NCI-H1436 (cell line): ENCODE results near the gene CERS6.
A peak's percentile ranks its signal among the peaks of the same experiment; 100 is the strongest.

Experiments used
- DNase-seq: peaks from one replicate; lab custom pipeline; 2025; lab: John Stamatoyannopoulos, UW

CERS6 gene

DNA sequence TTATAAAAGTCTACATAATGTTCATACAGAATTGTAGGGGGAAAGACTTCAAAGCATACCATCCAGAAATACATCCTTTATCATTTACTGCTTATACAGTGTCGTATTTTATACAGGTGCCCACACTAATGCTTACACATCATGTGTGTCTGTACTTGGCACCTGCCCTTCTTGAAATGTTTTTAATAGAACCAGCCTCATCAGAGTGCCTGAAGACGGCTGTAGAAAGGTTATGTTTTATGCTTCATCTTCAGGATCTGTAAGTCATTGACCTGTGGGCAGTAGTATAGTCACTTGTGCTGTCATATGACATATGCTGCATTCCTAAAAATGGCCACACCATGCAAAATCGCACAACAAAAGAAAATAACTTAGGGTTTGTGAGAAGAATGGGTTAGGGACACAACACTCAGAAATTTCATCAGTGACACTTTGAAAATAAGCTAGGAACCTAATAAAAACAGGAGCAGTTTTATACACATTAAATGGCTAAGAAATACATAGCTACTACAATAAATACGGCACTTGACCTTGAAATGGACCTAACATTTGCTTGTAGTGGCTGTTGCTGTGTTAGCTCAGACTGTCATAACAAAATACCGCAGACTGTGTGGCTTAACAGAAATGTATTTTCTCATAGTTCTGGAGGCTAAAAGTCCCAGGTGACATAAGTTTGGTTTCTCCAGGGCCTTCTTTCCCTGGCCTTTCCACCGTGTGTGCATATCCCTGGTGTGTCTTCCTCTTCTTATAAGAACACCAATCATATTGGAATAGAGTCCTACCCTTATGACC is 112.6 kb downstream of the CERS6 start:
- no peak for DNase-seq

DNA sequence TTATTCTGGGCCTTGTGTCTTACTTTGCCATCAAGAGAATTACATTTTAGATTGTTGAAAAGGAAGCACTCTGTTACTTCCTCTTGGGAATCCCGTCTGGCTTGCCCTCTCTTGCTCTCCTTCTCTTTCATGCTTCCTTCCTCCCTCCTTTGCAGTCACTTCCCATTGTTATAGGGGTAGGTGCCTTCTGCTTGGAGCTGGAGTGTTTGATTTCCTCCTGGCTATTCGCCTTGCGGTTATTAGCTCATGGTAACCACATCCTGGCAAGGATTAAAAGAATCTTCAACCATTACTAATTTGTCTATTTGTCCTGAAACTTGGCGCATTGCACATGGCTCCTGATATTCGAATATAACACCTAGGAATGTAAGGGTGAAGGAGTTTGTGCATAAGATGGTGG is 115.0 kb downstream of the CERS6 start:
- DNase-seq, result no peak

DNA sequence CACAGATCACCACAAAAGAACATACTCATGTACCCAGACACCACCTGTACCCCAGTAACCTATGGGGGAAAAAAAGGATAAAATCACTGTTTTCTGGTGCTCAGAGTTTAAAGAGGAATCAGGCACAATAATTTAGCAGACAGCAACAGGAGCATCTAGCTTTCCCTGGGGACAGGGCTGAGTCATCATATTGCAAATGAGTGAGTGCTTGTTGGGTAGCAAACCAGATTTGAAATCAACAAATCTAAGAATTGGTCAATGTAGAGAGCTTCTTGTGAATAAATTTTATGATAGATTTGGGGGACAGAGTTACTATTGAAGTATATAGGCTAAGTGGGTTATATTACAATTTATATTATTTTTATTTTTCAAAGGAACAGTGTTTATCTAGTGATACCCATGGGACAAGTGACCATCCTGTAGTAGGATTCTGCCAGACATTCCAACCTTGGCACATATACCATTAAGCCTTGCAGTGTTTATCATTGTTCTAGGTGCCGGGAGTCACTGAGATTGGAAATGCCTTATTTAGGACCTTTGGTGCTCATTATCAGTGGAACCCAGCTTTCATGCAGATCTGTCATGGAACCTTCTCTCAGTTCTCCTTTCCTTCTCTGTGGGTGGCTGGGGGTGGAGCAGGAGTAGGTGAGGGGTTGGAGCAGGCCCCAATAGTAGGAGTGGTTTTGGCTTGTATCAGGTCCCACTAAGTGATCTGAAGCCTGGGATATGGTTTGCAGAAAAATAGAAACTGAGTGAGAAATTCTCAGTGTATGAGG is 117.2 kb downstream of the CERS6 start:
- peak; percentile 17 for DNase-seq

DNA sequence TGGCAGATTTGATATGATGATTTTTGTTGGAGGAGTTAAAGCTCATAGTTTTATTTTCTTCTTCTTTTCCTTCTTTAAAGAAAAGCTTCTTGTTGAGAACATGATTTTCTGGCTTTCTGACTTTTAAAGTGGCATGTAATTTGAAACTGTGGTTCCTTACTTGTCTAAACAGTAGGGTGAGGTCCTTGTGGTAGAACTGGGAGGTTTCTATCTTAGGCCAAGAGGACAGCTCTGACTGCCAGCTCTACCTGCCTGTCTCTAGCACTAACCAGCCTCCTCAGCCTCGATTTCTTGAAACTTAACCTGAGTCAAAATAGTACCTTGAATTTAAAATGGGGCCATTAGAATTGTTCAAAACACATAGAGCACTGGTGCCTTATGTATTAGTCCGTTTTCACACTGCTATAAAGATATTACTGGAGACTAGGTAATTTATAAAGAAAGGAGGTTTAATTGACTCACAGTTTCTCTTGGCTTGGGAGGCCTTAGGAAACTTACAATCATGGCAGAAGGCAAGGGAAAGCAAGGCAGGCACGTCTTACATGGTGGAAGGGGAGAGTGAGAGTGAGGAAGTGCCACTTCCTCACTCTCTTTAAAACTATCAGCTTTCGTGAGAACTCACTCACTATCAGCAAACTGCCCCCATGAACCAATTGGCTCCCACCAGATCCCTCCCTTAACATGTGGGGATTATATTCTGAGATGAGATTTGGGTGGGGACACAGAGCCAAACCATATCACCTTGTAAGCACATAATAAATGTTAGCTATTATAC is 119.0 kb downstream of the CERS6 start:
- DNase-seq, result no peak

DNA sequence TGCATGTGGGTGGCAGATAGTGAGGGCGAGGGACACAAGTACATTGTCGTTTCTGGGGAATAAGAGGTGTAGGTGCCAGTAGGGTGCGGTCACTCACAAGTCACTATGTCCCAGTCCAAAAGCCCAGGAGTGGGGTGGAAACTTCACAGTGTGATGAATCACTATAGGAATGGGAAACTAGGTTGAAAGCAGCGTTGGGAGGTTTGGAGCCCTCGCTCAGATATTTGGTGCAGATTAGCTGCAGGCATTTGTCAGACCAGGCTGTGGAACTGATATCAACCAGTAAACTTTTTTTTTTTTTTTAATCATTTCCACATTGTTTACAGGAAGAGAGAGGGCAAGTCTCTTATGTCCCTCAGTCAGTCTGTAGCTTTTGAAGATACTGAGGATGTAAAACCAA is 121.8 kb downstream of the CERS6 start:
- no peak for DNase-seq

DNA sequence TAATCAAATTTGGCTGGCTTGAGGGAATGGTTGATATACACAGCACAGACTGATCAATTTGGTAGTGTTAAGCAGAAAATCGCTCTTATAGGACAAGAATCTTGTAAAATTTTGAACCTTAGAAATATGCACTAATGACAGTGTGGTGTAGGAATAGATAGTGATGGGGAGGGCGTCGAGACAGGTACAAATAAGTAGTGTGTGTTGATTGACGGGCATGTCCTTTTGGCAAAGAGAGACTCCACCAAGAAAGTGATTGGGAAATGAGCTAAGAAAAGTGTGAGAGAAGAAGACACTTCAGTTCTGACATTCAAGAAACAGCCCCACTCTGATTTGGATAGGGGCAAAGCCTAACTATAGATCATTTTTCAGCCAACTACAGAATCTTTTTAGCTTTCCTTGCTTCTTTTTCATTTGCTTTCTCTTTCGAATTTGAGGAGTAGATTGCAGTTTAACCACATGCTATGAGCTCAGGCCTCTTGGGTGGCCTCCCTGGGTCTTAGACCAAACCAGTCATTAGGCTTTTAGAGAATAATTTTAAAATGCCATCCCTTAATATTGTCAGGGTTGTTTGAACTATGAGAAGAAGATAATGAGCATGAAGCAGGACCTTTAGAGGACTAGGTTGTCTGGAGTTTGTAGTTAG is 127.1 kb downstream of the CERS6 start:
- no peak for DNase-seq

DNA sequence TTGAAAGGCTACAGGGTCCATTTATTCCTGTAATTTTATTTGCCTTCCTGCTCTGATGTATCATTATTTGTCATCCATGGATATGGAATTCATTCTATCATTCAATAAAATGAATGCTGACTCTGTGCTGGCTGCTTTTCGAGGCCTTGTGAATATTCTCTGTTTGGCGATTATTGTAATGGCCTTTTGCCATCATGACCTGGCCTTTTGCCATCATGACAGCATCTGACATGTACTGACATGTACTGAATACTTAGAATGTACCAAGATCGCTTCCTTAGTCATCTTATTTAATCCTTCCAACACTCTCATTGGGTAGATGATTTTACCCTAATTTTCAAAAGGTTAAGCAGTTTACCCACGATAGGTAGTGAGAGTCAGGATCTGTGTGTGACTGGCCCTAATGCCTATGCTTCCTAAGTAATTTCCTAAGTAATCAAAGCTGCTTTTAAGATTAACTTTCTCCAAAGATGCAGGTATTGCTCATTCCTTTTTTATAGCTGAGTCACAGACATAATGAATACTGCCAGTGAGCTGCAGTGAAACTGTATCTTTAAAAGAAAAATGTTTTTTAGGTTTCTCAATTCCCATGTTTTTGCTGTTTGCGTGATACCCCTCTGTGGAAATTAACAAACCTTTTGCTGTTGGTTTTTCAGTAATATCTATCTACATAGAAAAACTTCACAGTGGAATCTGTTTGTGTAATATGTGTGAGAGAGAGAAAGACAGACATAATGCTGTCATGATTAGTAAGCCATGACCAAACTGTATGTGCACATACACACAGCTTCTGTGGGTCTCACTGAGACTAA is 127.8 kb downstream of the CERS6 start:
- no peak for DNase-seq

DNA sequence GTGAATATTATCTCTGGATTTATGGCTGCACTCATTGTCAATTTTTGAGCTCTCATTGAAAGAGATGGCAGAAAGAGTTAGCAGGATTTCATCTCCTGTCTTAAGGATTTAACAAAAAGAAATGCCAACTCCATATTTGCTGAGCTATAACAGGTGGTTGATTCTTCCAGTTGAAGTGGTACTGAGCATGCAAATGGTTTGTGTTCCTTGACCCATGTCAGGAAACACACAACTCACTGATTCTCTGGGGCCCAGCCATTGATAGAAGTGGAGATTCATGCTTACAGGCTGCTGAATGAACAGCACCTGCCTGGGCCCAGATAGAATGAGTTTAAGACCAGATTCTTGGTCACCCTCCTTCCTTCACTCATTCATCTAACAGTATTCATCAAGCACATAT is 128.8 kb downstream of the CERS6 start:
- no peak for DNase-seq

DNA sequence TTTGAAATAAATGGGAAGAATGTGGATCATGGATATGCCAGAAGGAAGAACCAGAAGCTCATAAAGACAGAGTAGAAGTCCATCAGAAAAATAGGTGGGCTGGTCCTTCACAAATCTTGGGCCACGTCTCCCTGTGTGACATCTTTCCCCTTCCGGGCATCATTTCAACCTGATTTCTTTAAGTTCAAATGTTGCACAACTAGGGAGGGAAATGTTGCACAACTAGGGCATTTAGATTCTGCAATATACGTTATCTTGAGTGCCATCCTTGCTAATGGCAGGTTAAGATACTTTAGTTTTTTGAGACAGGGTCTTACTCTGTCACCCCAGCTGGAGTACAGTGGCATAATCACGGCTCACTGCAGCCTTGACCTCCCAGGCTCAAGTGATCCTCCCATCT is 129.6 kb downstream of the CERS6 start:
- no peak for DNase-seq

DNA sequence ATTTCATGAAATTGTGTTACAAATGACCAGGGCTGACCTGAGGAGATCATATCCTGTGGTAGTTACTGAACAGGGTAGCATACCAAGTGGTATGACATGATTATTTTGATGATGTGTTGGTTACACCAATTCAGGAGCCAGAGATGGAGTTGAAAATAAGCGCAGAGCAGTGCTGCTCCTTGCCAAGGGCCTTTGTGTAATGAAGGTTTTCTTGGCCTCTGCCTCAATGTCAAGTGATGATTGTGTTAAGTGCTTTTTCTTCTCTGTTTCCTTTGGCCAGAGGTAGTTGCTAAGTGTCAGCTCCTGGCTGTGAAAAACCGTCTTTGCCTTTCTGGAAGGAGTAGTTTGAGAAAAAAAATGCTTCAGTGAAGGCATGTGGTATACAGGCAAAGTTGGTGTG is 131.2 kb downstream of the CERS6 start:
- no peak for DNase-seq

DNA sequence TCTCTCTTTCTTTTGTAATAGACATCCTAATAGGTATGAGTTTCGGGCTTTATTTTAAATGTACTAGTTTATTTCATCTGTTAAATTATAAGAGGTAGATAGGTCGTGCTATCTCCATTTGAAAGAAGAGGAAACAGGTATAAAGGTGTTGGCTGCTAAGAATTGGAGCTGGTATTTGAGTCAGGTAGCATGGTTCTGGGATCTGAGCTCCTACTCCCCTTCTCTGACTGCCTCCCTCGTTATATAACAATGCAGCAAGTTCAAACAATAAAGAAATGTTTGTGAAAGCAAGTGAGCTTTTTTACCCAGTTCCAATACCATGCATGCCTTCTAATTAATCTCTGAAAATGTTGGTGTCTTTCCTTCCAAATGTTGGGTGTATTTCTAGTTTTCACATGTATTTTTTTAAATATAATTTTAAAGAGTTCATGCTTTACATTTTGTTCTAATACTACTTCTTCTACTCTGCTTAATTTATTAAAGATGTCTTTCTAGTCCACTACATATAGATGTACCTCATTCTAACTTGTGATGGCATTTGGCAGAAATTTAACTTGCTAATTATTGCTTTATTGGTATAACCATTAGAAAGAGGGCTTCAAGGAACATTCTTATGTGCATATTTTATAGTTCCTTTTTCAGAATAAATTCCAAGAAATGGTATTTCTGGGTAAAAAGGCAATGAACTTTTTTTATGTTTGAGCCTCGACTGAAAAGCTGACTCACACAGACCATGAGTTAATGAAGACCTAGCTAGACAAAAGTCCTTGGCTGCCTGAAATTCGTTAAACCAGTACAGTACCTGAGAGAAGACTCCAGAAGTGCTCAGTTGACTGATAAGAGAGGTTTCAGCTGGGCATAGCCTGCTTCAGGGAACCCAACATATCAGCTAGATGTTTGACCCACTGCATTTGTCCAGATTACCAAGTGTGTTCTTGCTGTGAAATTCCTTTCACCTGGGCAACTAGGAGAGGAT is 133.5 kb downstream of the CERS6 start:
- DNase-seq, result no peak

DNA sequence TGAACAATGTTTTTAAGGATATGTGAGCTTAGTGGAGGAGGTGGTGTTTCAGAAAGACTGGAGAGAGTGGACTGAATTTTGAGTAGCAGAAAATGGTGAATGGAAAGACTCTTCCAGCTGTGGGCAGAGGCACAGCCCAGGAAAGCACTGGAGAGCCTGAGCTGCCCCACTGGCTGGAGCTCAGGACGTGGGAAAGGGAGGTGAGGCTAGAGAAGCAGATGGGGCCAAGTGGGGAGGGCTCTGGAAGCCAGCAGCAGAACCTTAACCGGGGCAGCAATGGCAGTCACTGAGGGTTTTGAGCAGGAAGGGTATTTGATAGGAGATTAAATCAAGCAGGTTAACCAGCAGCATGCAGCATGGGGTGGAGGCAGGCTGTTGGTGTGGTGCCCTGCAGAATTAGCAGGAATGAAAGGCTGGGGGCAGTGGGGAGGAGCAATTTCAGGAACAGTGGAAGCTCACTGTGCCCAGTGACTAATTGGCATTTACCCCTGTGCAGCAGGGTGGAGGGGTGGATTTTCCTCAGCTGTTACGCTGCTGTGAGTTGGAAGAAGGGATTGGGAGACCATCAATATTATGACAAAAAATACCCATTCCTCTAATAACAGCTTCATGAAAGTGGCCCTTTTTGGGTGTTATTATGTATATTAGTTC is 136.2 kb downstream of the CERS6 start:
- no peak for DNase-seq

DNA sequence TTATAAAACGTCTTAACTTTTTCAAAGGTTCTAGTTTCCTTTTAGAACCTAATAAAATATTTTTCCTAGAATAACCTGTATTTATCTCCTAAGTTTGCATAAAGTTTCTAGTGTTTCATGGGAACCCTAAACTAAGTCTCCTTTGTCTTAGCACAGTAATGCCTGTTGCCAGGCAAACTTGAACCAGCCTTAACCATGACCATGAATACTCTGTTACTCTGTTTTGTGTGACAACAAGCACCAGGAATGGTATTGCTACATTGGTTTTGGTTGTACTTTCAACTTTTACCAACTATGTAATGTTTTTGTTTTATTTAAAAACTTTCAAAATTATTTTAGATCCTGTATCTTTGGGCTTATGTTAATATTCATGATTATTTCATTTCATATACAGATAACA is 137.6 kb downstream of the CERS6 start:
- no peak for DNase-seq

DNA sequence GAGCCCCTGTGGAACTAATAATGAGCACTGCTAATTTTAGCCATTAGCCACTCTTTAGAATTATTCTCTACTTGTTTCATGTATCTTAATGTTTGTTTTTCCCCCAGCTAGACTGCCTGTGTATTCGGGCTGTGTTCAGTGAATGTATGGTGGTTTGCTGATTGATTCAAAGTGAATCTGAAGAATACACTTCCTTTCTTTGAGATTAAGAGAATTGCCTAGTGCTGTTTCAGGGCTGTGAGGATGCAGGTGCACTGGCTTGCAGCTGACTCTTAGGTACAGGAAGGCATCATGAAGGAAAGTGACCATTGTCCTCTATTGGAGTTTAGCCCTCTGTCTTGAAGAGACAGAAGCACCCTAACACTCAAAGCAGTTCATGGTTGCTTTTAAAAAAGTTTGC is 138.7 kb downstream of the CERS6 start:
- DNase-seq, result no peak

DNA sequence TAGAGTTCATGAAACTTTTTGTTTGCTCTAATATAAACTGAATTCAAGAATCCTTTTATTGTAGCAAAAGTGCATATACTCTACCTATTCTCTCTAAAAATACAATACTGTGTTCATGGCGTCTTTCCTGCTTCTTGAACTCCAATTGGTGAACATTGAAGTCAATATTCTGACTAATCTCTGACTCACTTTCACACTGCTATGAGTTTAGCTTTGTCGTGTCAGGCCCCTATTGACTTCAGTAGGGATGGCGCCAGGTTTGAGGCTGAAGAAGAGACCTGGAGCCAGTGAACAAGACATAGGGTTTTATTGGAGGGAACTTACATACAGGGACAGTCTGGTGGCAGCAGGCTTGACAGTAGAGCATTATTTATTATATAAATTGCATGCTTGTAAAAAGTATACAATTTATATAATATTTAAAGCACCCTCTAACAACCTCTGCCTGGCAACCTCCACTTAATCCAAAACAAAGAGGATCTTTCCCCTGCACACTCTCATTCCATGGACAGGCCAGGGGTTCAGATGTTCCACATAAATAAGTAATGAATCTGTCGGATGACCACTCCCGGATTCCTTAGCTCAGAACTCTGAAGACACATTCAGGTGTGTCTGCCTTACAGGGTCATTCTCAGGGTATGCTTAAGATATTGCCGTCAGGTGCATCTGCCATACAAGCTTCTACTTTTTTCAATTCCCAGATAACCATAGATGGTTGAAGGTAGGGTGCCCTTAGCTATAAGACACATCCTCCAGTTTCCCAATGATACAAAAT is 141.0 kb downstream of the CERS6 start:
- no peak for DNase-seq

DNA sequence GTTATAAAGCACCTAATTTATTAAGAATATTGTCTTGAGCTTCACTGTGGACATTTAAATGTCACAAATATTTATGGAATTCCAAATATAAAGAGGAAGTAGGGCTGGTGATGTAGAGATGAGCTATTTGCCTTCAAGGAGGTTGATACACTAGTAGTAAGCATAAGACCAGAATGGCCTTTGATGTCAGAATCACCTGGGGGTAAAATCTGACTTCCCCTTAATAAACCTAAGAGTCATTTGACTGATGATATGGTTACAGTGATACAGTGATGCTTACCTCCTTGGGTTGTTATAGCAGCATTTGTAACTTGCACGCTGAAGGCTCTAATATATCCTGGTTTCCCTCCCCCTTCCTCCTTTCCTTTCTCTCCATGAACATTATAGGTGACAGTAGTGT is 143.7 kb downstream of the CERS6 start:
- DNase-seq, result no peak

DNA sequence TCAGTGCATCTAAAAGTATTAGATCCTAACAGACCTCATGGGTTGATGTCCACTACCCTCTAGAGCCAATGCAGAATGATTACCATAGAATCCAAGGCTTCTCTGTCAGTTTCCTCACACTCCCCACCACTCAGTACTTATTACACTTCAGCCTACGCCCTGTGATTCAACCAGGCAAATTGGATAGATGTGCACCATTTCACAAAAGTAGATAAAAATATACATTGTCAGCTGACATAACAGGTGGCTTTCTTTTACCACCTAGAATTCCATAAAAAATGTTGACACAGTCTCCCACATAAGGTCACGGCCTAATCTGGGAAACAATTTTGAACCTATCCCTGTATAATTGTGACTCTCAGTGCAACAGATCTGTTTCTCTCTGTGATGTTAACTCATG is 144.9 kb downstream of the CERS6 start:
- no peak for DNase-seq

DNA sequence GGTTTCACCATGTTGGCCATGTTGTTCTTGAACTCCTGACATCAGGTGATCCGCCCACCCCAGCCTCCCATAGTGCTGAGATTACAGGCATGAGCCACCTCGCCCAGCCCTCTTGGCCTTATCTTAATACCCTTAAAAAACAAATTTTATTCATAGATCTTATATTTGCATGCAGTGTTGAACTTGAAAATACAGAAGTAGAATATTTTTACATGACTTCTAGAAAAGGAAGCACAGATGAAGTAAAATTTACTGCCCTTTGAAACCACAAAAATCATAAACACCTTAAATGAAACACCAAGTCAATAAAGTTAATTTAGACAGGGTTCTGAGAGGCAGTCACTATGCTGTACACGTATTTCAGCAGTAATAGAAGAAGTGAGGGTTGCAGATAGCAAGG is 145.7 kb downstream of the CERS6 start:
- DNase-seq, result no peak

DNA sequence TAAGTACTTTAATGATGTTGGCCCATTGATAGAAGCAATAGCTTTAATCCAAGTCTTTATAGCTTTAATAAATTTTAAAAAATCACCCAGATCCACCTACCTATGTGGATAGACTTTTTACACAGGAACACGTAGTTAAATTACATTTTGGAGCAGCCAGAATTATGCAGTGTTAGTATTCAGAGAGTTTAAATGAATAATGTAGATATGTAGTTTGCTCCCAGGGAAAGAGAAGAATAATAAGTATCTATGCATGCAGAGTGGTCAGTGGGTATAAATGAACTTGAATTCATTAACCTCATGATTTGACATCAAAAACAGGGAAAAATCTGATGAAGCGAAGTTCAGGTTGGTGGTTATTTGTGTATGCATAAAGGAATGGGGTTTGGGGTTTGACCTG is 146.3 kb downstream of the CERS6 start:
- no peak for DNase-seq
